ENCODE results near the gene RRAS2. TPM values are rescaled to one million over a fixed set of nuclear protein-coding genes. Genes with fewer than 3 reads are reported as not detected.

Gene RRAS2
- total and polyA plus RNA-seq, 10 of the 15 experiments (the other 5 are each of a cell fraction or from before 2014, with no cell fraction given) = 26.9 to 72.4 (median 45.4) TPM

- intact Hi-C loops (cut with micrococcal nuclease; ENCODE audit: unreplicated experiment) (loop anchor here (10.0 kb wide), 1 partner anchor 761 kb away; no protein-coding TSS in a partner anchor), in situ Hi-C loops (cut with MboI) (loop anchor here (5.0 kb wide), 2 partner anchors 288 to 473 kb away; no protein-coding TSS in a partner anchor)
- H3K4me1 ChIP-seq (ENCODE audit: control insufficient read depth, insufficient read depth, low read length) = no peaks in the 10 kb centered on the region; the same call in 1 of the 2 replicates
- no peak overlapping the region for H3K27ac ChIP-seq (ENCODE audit: control insufficient read depth, insufficient read depth)
- H2AFZ ChIP-seq (ENCODE audit: control insufficient read depth, low read depth, low read length) = no peak overlapping the region
- WGBS (ENCODE audit: insufficient coverage, insufficient replicate concordance, low lambda C conversion rate, missing lambda C conversion rate) = 15% methylated on average over 2 of the region's 2 CpGs
- H4K20me1 ChIP-seq (ENCODE audit: control insufficient read depth, insufficient read depth) = no peaks in the 10 kb centered on the region
- no TSS peak for BruUV-seq (replicated peaks)
- no peak overlapping the region for H3K9ac ChIP-seq (ENCODE audit: control insufficient read depth, insufficient read depth, low read length)
- H3K4me2 ChIP-seq (ENCODE audit: control insufficient read depth, insufficient read depth) = no peak overlapping the region
- FAIRE-seq (no peak), ATAC-seq (no peak), DNase-seq (ENCODE audit: low read depth, low spot score) (no peak)
- no peak overlapping the region for H3K4me3 ChIP-seq
- H3K9me3 ChIP-seq (replicated peaks; ENCODE audit: control insufficient read depth, insufficient read depth, low read length) = no peaks in the 10 kb centered on the region
- H3K79me2 ChIP-seq (ENCODE audit: control insufficient read depth, insufficient read depth, low read length) = no peaks in the 10 kb centered on the region
- H3K36me3 ChIP-seq (ENCODE audit: control insufficient read depth in 2 of 2, insufficient read depth in 2 of 2, low read length in 1 of 2) = no peaks in the 10 kb centered on the region
- ChIA-PET POLR2A (no interaction called here), RAD21 (ENCODE audit: unreplicated experiment) (no interaction called here), SMC1A (ENCODE audit: uncharacterized antibody, unreplicated experiment) (no interaction called here), CTCF (no interaction called here)
- no peaks in the 10 kb centered on the region; a peak in 1 of 4 replicates for H3K27me3 ChIP-seq (replicated peaks in 1 of 2; ENCODE audit: control insufficient read depth in 2 of 2, insufficient read depth in 2 of 2, low read length in 1 of 2)
- TF ChIP-seq TAF1 (IDR thresholded peaks at IDR 0.05; ENCODE audit: borderline replicate concordance, low read depth, low read length) = no peak
- no peak for TF ChIP-seq TCF7 (IDR thresholded peaks at IDR 0.05; ENCODE audit: borderline replicate concordance)
- no peak for TF ChIP-seq BACH1 (IDR thresholded peaks at IDR 0.05; ENCODE audit: borderline replicate concordance)
- no peak for TF ChIP-seq TCF12 (IDR thresholded peaks at IDR 0.05; ENCODE audit: low read depth, low read length)
- no peak for TF ChIP-seq MTA2 (IDR thresholded peaks at IDR 0.05; ENCODE audit: low read depth)
- TF ChIP-seq YY1 (IDR thresholded peaks at IDR 0.05; ENCODE audit: low read depth, low read length) = no peak
- no peak for TF ChIP-seq E4F1 (IDR thresholded peaks at IDR 0.05; ENCODE audit: borderline replicate concordance, partially characterized antibody)
- no peak for TF ChIP-seq BCL3 (IDR thresholded peaks at IDR 0.05; ENCODE audit: borderline replicate concordance, insufficient read depth, low read depth, low read length, poor library complexity, severe bottlenecking)
- TF ChIP-seq ZNF622 (IDR thresholded peaks at IDR 0.05) = no peak
Measured at GRCh38 chr11:14245444-14245843, 113.5 kb downstream of the RRAS2 start.
